BLaER1 (cell line): ENCODE data around the gene ELP4.
"Not testable (repeated sequence)": the region's sequence is repeated elsewhere in the genome, so short reads cannot be mapped to it uniquely, and the experiment has no call there.

Experiments
- H3K27ac ChIP-seq: shearing (Covaris generic); formaldehyde crosslinking; 2 replicates; pipeline ENCODE4 v1.8.1; 2022
- H3K27me3 ChIP-seq: shearing (Covaris generic); formaldehyde crosslinking; 2 replicates; pipeline ENCODE4 v1.8.1; 2022
- H3K36me3 ChIP-seq: shearing (Covaris generic); formaldehyde crosslinking; 2 replicates; pipeline ENCODE4 v1.8.1; 2022
- H3K4me1 ChIP-seq: shearing (Covaris generic); formaldehyde crosslinking; 2 replicates; pipeline ENCODE4 v1.8.1; 2022
- H3K4me2 ChIP-seq: shearing (Covaris generic); formaldehyde crosslinking; 2 replicates; pipeline ENCODE4 v1.8.1; 2022
- H3K4me3 ChIP-seq: shearing (Covaris generic); formaldehyde crosslinking; 2 replicates; pipeline ENCODE4 v1.8.1; 2022
- H3K9ac ChIP-seq: shearing (Covaris generic); formaldehyde crosslinking; 2 replicates; pipeline ENCODE4 v1.8.1; 2022
- H3K9me3 ChIP-seq: shearing (Covaris generic); formaldehyde crosslinking; 2 replicates; pipeline ENCODE4 v1.8.1; 2022
- H4K20me1 ChIP-seq: shearing (Covaris generic); formaldehyde crosslinking; 2 replicates; pipeline ENCODE4 v1.8.1; 2022
- Cebpa-rat ChIP-seq: shearing (Covaris generic); IDR thresholded peaks from 2 replicates; pipeline ENCODE4 v1.8.1; 2022

Gene ELP4

DNA sequence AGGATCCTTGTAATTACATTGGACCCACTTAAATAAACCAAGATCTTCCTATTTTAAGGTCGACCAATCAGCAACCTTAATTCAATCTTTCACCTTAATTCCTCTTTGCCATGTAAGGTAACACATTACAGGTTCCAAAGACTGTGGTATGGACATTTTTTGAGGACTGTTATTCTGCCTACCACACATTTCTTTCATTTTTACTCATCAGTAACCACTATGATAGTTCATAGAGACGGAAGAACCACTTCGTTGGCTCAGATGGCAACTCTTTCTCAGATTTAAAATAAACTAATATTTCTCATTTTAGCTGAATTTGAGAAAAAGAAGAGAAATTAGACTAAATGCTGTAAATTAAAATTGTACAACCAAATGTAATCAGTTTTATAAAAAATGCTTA, 205.3 kb downstream of the ELP4 start:
- TF ChIP-seq Cebpa-rat, result no peak
- Histone ChIP-seq H3K4me2 (no peak overlapping the region), H3K27me3 (no peaks in the 10 kb centered on the region), H3K36me3 (no peaks in the 10 kb centered on the region), H4K20me1 (no peaks in the 10 kb centered on the region), H3K4me1 (no peaks in the 10 kb centered on the region), H3K4me3 (no peak overlapping the region), H3K9me3 (no peaks in the 10 kb centered on the region), H3K9ac (no peak overlapping the region), H3K27ac (no peak overlapping the region)

DNA sequence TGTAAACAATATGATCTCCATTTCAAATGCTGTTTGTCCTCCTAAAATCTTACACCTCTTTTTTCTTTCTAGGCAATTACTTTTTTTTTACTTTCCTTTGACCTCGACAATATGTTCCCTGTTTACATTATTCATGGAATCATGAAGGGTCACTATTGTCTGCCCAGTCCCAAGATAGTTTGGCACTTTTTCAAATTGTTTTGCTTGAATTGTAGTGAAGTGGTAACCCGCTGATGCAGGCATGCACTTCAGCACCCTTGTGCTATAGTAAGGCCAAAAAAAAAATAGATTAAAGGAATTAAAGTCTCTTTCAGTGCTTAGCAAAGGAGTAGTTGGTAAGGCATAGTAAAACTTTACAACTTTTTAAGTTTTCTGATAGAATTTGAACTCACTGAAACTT, 210.7 kb downstream of the ELP4 start:
- Histone ChIP-seq H4K20me1 (no peaks in the 10 kb centered on the region), H3K4me3 (no peak overlapping the region), H3K27me3 (no peaks in the 10 kb centered on the region), H3K9ac (no peak overlapping the region), H3K9me3 (no peaks in the 10 kb centered on the region), H3K4me2 (no peak overlapping the region), H3K4me1 (peaks cover 5% of the 10 kb centered on the region), H3K27ac (no peak overlapping the region), H3K36me3 (peaks cover 4% of the 10 kb centered on the region; the same call in 1 of the 2 replicates)
- TF ChIP-seq Cebpa-rat, result no peak

DNA sequence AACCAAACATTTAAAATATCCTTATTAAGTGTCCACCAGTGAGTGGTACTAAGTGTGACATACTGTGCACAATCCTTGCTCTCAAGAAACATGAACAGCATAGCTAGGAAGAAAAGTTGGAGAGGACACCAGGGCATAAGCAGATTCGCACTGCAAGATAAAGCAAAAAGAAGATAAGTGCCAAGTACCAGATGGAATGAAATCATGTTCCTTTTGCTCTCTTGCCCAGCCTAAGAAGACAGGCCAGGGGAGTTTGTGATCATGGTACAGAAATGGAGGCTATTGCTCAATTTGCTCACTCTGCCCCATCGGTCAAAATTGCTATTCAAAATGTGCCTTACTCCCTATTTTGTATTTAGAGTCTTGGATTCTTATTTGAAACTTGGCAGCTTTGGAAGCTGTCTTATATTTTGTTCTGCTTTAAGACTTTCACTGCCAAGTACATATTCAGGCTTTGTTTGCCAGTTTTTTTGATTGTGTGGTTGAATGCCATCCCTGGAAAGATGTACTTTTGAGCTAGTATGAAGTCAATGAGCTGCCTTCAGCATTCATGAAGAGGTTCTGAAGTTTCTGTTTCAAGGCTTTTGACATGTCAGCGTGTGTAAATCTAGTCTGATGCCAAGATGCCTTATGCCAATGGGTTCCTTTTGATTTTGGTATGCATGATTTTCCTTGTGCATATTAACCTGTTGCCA, 211.3 kb downstream of the ELP4 start:
- no peaks in the 10 kb centered on the region for H4K20me1 ChIP-seq
- no peak for TF ChIP-seq Cebpa-rat
- no peaks in the 10 kb centered on the region for H3K9me3 ChIP-seq
- H3K9ac ChIP-seq, result no peak overlapping the region
- no peaks in the 10 kb centered on the region for H3K27me3 ChIP-seq
- no peak overlapping the region for H3K27ac ChIP-seq
- H3K4me1 ChIP-seq, result peaks cover 5% of the 10 kb centered on the region
- H3K4me3 ChIP-seq, result no peak overlapping the region
- H3K36me3 ChIP-seq, result peaks cover 7% of the 10 kb centered on the region; the same call in 1 of the 2 replicates
- no peak overlapping the region for H3K4me2 ChIP-seq

DNA sequence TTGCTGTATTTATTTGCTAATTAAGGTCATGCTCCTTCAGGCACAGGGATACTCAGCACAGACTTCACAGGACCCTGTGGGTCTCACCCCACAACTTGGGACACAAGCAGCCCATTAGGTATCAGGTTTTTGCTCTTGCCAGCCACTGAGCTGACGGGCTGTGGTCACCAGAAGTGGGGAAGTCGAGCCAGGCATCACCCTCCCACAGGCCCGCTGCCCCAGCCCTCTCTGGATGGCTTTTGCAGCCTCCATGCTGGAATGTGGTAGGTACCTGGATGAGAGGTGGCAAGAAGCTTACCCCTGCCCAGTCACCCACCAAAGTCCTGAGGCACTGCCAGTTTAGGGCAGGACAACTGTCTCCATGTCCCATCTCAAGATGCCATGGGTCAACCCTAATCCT, 213.2 kb downstream of the ELP4 start:
- no peaks in the 10 kb centered on the region for H3K9me3 ChIP-seq
- H3K27ac ChIP-seq, result no peak overlapping the region
- TF ChIP-seq Cebpa-rat, result no peak
- H4K20me1 ChIP-seq, result no peaks in the 10 kb centered on the region
- peaks cover 7% of the 10 kb centered on the region; the same call in 1 of the 2 replicates for H3K36me3 ChIP-seq
- peaks cover 5% of the 10 kb centered on the region for H3K4me1 ChIP-seq
- no peaks in the 10 kb centered on the region for H3K27me3 ChIP-seq
- no peak overlapping the region for H3K4me3 ChIP-seq
- H3K9ac ChIP-seq, result no peak overlapping the region
- no peak overlapping the region for H3K4me2 ChIP-seq

DNA sequence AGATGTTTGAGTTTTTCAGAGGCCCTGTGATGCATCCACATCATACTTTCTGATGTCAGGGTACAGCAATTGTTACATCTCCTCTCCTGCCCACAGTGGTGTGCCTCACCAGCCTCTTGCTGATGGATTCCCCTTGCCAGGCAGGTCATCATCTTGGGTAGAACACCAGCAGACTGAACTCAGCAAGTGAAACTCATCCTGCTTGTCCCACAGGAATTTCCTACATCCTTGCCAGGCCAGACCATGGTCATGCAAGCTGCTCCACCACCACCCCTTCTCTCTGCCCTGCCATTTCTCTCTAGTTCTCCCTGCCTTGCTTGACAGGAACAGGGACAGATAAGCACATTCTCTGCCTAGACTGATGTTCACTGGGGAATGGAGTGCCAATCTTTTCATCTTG, 215.6 kb downstream of the ELP4 start:
- TF ChIP-seq Cebpa-rat, result no peak
- H3K27ac ChIP-seq, result no peak overlapping the region
- H4K20me1 ChIP-seq, result no peaks in the 10 kb centered on the region
- H3K9ac ChIP-seq, result no peak overlapping the region
- no peak overlapping the region for H3K4me3 ChIP-seq
- peaks cover 5% of the 10 kb centered on the region for H3K4me1 ChIP-seq
- no peaks in the 10 kb centered on the region for H3K9me3 ChIP-seq
- H3K27me3 ChIP-seq, result no peaks in the 10 kb centered on the region
- no peak overlapping the region for H3K4me2 ChIP-seq
- H3K36me3 ChIP-seq, result peaks cover 7% of the 10 kb centered on the region; the same call in 1 of the 2 replicates

DNA sequence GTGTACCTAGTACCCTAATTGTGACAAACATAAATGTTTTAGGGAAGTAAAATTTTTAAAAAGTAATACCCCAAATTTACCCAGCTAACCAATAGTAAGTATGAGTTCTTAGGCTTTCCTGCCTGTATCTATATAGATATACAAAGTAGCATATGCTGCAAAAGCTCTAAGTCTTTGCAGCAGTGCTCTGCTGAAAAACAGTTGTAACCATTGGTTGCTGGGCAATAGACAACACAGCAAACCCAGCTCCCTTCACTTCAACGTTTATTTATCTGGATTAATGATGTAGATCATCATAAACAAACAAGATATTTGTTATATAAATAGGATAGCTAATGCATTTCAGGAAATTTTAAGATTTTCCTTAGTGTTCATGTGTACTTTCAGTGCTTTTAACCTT, 218.9 kb downstream of the ELP4 start:
- Histone ChIP-seq H4K20me1 (no peaks in the 10 kb centered on the region), H3K9ac (no peak overlapping the region), H3K4me2 (no peak overlapping the region), H3K9me3 (peaks cover 7% of the 10 kb centered on the region), H3K27ac (no peak overlapping the region), H3K4me1 (peaks cover 5% of the 10 kb centered on the region), H3K27me3 (no peaks in the 10 kb centered on the region), H3K4me3 (no peak overlapping the region), H3K36me3 (peaks cover 7% of the 10 kb centered on the region; the same call in 1 of the 2 replicates)
- no peak for TF ChIP-seq Cebpa-rat

DNA sequence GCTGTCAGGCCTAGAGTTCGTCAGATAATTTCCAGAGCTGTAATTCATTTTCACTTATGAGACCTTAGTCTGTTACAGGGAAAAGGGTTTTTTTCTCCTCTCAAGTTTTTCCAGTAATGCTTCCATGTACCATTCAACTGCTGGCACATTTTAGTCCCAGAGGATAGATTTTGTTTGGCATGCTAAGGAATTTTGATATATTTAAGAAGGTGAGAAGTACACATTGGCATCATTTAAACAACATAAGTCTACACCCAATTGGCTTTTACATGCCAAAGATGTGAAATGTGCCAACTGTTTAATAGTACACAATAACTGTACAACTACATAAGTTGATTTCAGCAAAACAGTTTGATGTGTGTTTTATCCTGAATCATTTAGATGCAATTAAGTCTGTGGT, 230.6 kb downstream of the ELP4 start:
- H3K4me3 ChIP-seq, result no peak overlapping the region
- no peaks in the 10 kb centered on the region for H3K4me1 ChIP-seq
- TF ChIP-seq Cebpa-rat, result no peak
- peaks cover 5% of the 10 kb centered on the region; the same call in 1 of the 2 replicates for H3K9me3 ChIP-seq
- H3K27me3 ChIP-seq, result no peaks in the 10 kb centered on the region
- H4K20me1 ChIP-seq, result no peaks in the 10 kb centered on the region
- no peak overlapping the region for H3K9ac ChIP-seq
- H3K27ac ChIP-seq, result no peak overlapping the region
- H3K36me3 ChIP-seq, result no peaks in the 10 kb centered on the region
- H3K4me2 ChIP-seq, result no peak overlapping the region

DNA sequence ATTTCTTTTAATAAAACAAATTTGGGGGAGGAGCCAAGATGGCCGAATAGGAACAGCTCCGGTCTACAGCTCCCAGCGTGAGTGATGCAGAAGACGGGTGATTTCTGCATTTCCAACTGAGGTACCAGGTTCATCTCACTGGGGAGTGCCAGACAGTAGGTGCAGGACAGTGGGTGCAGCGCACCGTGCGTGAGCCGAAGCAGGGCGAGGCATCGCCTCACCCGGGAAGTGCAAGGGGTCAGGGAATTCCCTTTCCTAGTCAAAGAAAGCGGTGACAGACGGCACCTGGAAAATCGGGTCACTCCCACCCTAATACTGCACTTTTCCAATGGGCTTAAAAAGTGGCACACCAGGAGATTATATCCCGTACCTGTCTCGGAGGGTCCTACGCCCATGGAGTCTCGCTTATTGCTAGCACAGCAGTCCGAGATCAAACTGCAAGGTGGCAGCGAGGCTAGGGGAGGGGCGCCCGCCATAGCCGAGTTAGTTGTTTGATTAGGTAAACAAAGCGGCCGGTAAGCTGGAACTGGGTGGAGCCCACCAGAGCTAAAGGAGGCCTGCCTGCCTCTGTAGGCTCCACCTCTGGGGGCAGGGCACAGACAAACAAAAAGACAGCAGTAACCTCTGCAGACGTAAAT, 231.3 kb downstream of the ELP4 start:
- H4K20me1 ChIP-seq, H3K27ac ChIP-seq, H3K36me3 ChIP-seq, H3K4me1 ChIP-seq, H3K4me2 ChIP-seq, H3K27me3 ChIP-seq, H3K9ac ChIP-seq, H3K4me3 ChIP-seq, H3K9me3 ChIP-seq: not testable (repeated sequence)

DNA sequence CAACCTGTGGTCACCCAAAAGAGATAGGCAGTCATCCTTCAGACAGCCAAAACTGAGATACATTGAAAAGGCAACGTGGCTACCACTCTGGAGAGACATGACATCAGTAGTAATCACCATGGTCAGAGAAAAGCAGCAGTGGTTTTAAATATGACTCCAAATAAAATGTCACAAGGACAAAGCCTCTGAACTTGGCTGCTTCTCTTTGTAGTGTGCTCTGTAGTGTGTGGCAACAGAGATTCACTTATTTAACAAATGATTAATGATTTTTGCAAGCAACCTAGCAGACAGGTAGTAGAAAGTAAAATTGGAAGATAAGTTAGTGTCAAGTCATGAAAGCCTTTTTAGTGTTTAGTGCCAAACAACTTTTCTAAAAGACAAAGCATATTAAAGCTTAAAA, 238.0 kb downstream of the ELP4 start:
- no peak for TF ChIP-seq Cebpa-rat
- H3K9ac ChIP-seq, result no peak overlapping the region
- H3K9me3 ChIP-seq, result no peaks in the 10 kb centered on the region
- H3K4me2 ChIP-seq, result no peak overlapping the region
- no peaks in the 10 kb centered on the region for H3K4me1 ChIP-seq
- no peaks in the 10 kb centered on the region for H3K27me3 ChIP-seq
- no peaks in the 10 kb centered on the region for H3K36me3 ChIP-seq
- no peaks in the 10 kb centered on the region for H4K20me1 ChIP-seq
- H3K4me3 ChIP-seq, result no peak overlapping the region
- no peak overlapping the region for H3K27ac ChIP-seq

DNA sequence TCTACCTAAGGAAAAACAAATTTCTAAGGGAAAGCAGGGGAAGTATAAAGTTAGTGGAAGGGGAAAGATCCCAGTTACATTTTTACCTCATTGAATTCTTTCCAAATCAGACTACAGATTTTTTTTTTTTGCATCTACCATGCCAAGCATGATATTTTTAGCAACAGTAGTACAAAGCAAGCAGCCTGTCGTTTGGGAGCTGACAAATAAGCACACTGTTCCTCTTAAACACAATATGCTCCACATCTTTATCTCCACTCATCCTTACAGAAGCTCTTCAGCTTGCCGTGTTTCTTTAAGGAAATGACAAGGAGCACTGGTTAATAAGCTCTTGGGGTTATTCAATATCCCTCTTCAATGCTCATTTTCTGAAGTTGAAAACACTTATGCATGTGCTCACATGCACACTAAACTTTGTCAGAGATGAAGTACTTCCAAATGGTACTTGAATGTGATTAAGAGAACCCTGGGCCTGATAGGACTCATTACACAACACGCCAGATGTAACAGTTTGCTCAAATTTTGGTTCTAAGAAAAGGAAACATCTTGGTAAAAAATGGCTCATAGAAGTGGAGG, 247.8 kb downstream of the ELP4 start:
- TF ChIP-seq Cebpa-rat, result no peak
- H3K9me3 ChIP-seq, result no peaks in the 10 kb centered on the region
- no peak overlapping the region for H3K4me3 ChIP-seq
- no peaks in the 10 kb centered on the region for H3K27me3 ChIP-seq
- no peaks in the 10 kb centered on the region for H3K4me1 ChIP-seq
- H3K4me2 ChIP-seq, result no peak overlapping the region
- H3K27ac ChIP-seq, result no peak overlapping the region
- no peaks in the 10 kb centered on the region for H4K20me1 ChIP-seq
- no peak overlapping the region for H3K9ac ChIP-seq
- no peaks in the 10 kb centered on the region for H3K36me3 ChIP-seq
